ENCODE measurements around the gene ALDH1B1. TPM values are rescaled to one million over a fixed set of nuclear protein-coding genes. Genes with fewer than 3 reads are reported as not detected.

Gene ALDH1B1
- total RNA-seq, 1 experiment from 2014 or later = 55.5 TPM

GRCh38 chr9:38356851-38357250 is 35.7 kb upstream of the ALDH1B1 start:
- CTCF ChIA-PET = no interaction called here
- H3K27ac Mint-ChIP-seq = no peak overlapping the region
- POLR2A ChIA-PET = no interaction called here
- no peak overlapping the region for H3K4me3 Mint-ChIP-seq
- peaks cover 9% of the 10 kb centered on the region for H3K4me1 Mint-ChIP-seq
- ATAC-seq = no peak
- no peak for TF ChIP-seq NR1H2 (CRISPR knock-in tag; IDR thresholded peaks at IDR 0.05)
- TF ChIP-seq, protein P1, sequence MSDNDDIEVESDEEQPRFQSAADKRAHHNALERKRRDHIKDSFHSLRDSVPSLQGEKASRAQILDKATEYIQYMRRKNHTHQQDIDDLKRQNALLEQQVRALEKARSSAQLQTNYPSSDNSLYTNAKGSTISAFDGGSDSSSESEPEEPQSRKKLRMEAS (CRISPR knock-in tag; IDR thresholded peaks at IDR 0.05) = no peak
- no peak for TF ChIP-seq RORB (CRISPR knock-in tag; IDR thresholded peaks at IDR 0.05)
- no peak for TF ChIP-seq ZNF317 (CRISPR knock-in tag; IDR thresholded peaks at IDR 0.05; ENCODE audit: borderline replicate concordance, low read depth)
- TF ChIP-seq IRF1 (CRISPR knock-in tag; IDR thresholded peaks at IDR 0.05) = no peak
- no peak for TF ChIP-seq ZNF219 (CRISPR knock-in tag; IDR thresholded peaks at IDR 0.05; ENCODE audit: borderline replicate concordance)
- TF ChIP-seq, protein P2, sequence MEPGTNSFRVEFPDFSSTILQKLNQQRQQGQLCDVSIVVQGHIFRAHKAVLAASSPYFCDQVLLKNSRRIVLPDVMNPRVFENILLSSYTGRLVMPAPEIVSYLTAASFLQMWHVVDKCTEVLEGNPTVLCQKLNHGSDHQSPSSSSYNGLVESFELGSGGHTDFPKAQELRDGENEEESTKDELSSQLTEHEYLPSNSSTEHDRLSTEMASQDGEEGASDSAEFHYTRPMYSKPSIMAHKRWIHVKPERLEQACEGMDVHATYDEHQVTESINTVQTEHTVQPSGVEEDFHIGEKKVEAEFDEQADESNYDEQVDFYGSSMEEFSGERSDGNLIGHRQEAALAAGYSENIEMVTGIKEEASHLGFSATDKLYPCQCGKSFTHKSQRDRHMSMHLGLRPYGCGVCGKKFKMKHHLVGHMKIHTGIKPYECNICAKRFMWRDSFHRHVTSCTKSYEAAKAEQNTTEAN (CRISPR knock-in tag; IDR thresholded peaks at IDR 0.05) = no peak
- no peak for TF ChIP-seq JAZF1 (CRISPR knock-in tag; IDR thresholded peaks at IDR 0.05)
- TF ChIP-seq ZBTB21 (CRISPR knock-in tag; IDR thresholded peaks at IDR 0.05; ENCODE audit: borderline replicate concordance) = no peak
- TF ChIP-seq HMGA2 (CRISPR knock-in tag; IDR thresholded peaks at IDR 0.05) = no peak
- TF ChIP-seq, protein P3, sequence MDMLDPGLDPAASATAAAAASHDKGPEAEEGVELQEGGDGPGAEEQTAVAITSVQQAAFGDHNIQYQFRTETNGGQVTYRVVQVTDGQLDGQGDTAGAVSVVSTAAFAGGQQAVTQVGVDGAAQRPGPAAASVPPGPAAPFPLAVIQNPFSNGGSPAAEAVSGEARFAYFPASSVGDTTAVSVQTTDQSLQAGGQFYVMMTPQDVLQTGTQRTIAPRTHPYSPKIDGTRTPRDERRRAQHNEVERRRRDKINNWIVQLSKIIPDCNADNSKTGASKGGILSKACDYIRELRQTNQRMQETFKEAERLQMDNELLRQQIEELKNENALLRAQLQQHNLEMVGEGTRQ (CRISPR knock-in tag; IDR thresholded peaks at IDR 0.05) = no peak
- TF ChIP-seq TEAD1 (CRISPR knock-in tag; IDR thresholded peaks at IDR 0.05) = no peak
- H3K9me3 Mint-ChIP-seq = no peaks in the 10 kb centered on the region
- no peak for DNase-seq (ENCODE audit: low spot score)
- no peaks in the 10 kb centered on the region for H3K36me3 Mint-ChIP-seq
- H3K27me3 Mint-ChIP-seq (ENCODE audit: low read depth) = peaks cover 10% of the 10 kb centered on the region

DNA sequence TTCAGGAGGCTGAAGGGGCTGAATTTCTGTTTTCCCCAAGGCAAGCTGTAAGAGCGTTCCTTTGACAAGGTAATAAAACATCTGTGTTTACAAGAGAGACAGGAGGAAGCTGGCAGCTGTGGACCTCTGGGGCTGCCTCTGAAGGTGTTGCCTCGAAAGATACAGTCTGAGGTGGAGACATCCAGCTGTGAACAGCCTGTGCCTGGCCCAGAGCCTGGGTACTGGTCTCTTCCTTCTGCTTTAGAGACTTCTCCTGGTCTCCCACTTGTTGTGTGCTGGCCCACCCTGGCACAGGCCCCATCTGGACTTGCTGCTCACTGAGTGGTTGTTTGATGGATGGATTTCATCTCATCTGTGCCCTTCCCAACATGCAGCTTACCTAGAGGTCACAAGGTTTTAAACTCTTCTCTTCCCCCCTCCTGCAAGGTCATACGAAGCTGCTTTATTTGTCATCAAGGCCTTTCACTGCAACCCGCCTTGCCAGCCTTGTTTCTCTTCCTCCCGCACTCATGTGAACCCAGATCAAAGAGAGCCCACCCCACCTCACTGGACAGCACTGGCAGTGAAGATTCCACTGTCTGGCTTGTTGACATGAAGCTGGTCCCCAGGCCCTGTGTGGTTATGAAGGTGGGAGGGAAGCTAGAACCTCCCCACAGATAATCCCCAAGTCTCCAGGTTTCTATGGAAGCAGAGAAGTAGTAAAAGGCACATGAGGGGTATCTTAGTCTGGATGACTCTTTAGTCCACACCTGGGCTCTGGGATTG is 35.0 kb upstream of the ALDH1B1 start:
- ChIA-PET CTCF (interaction anchor here (1.4 kb wide), 1 partner anchor 444 kb away, joined by 7 read pairs; no protein-coding TSS in a partner anchor), POLR2A (no interaction called here)
- no peak overlapping the region for H3K4me3 Mint-ChIP-seq
- no peak for TF ChIP-seq CTCF (IDR thresholded peaks at IDR 0.05)
- TF ChIP-seq OVOL2 (CRISPR knock-in tag; IDR thresholded peaks at IDR 0.05; ENCODE audit: borderline replicate concordance) = no peak
- no peak for TF ChIP-seq ZNF423 (CRISPR knock-in tag; IDR thresholded peaks at IDR 0.05)
- H3K27me3 Mint-ChIP-seq (ENCODE audit: low read depth) = peaks cover 3% of the 10 kb centered on the region
- H3K27ac Mint-ChIP-seq = no peak overlapping the region
- ATAC-seq = no peak
- H3K36me3 Mint-ChIP-seq = no peaks in the 10 kb centered on the region
- H3K9me3 Mint-ChIP-seq = no peaks in the 10 kb centered on the region
- no peak for DNase-seq (ENCODE audit: low spot score)
- H3K4me1 Mint-ChIP-seq = peaks cover 8% of the 10 kb centered on the region

GRCh38 chr9:38358390-38359296 is 33.9 kb upstream of the ALDH1B1 start:
- ChIA-PET CTCF (interaction anchor here (1.4 kb wide), 1 partner anchor 445 kb away, joined by 7 read pairs; no protein-coding TSS in a partner anchor), POLR2A (no interaction called here)
- no peaks in the 10 kb centered on the region; the same call in 1 of the 2 replicates for H3K4me1 Mint-ChIP-seq
- no peaks in the 10 kb centered on the region for H3K36me3 Mint-ChIP-seq
- no peaks in the 10 kb centered on the region for H3K9me3 Mint-ChIP-seq
- H3K27ac Mint-ChIP-seq = no peak overlapping the region
- no peak for ATAC-seq
- TF ChIP-seq, protein P1 (CRISPR knock-in tag; IDR thresholded peaks at IDR 0.05) = no peak
- no peak for TF ChIP-seq TCF7 (CRISPR knock-in tag; IDR thresholded peaks at IDR 0.05; ENCODE audit: low read depth)
- no peak for TF ChIP-seq ZNF232 (CRISPR knock-in tag; IDR thresholded peaks at IDR 0.05)
- no peak for TF ChIP-seq PRDM15 (CRISPR knock-in tag; IDR thresholded peaks at IDR 0.05)
- no peak for DNase-seq (ENCODE audit: low spot score)
- H3K27me3 Mint-ChIP-seq (ENCODE audit: low read depth) = peaks cover 2% of the 10 kb centered on the region; the same call in 1 of the 2 replicates
- no peak overlapping the region for H3K4me3 Mint-ChIP-seq

All from WTC11 (cell line).